GM23248 (cell line): ENCODE results near the gene XYLB. TPM values are rescaled to one million over a fixed set of nuclear protein-coding genes. Genes with fewer than 3 reads are reported as not detected.

Experiments used
- DNase-seq: peaks from one replicate; pipeline ENCODE4 v3.0.0-alpha.2; 2015
- H2AFZ ChIP-seq: fragments of 200-600 bp; sonication (generic); 2 replicates; pipeline ENCODE4 v1.6.1; 2016; ENCODE audit warnings: antibody characterized with exemption
- H3F3A ChIP-seq: fragments of 200-600 bp; sonication (generic); 2 replicates; pipeline ENCODE4 v1.6.1; 2016; ENCODE audit warnings: mild to moderate bottlenecking, antibody characterized with exemption, mixed run types; ENCODE audit not compliant: insufficient read depth
- H3K27ac ChIP-seq: fragments of 200-600 bp; sonication (generic); 2 replicates; pipeline ENCODE4 v1.5.1; 2016; ENCODE audit warnings: mild to moderate bottlenecking
- H3K27me3 ChIP-seq: fragments of 200-600 bp; sonication (generic); replicated peaks from 2 replicates; pipeline ENCODE4 v1.6.1; 2016; ENCODE audit warnings: mild to moderate bottlenecking; ENCODE audit not compliant: insufficient read depth
- H3K36me3 ChIP-seq: fragments of 200-600 bp; sonication (generic); 2 replicates; pipeline ENCODE4 v1.6.1; 2016; ENCODE audit warnings: low read depth, mild to moderate bottlenecking
- H3K4me1 ChIP-seq: fragments of 200-600 bp; sonication (generic); 2 replicates; pipeline ENCODE4 v1.6.1; 2016; ENCODE audit warnings: mild to moderate bottlenecking; ENCODE audit not compliant: insufficient read depth
- H3K4me2 ChIP-seq: fragments of 200-600 bp; sonication (generic); one replicate; pipeline ENCODE4 v1.6.1; 2016; ENCODE audit warnings: mild to moderate bottlenecking; ENCODE audit not compliant: unreplicated experiment
- H3K4me3 ChIP-seq: fragments of 200-600 bp; sonication (generic); 2 replicates; pipeline ENCODE4 v1.5.1; 2016; ENCODE audit warnings: mild to moderate bottlenecking
- H3K79me2 ChIP-seq: fragments of 200-600 bp; sonication (generic); 2 replicates; pipeline ENCODE4 v1.6.1; 2016; ENCODE audit warnings: mild to moderate bottlenecking; ENCODE audit not compliant: insufficient read depth
- H3K9ac ChIP-seq: fragments of 200-600 bp; sonication (generic); 2 replicates; pipeline ENCODE4 v1.6.1; 2016; ENCODE audit warnings: mild to moderate bottlenecking
- H3K9me2 ChIP-seq: fragments of 200-600 bp; sonication (generic); 2 replicates; pipeline ENCODE4 v1.6.1; 2016; ENCODE audit warnings: mixed run types, mild to moderate bottlenecking, moderate library complexity; ENCODE audit not compliant: insufficient read depth
- H3K9me3 ChIP-seq: fragments of 200-600 bp; sonication (generic); one replicate; pipeline ENCODE4 v1.6.1; 2017; ENCODE audit warnings: low read depth
- H4K20me1 ChIP-seq: fragments of 200-600 bp; sonication (generic); 2 replicates; pipeline ENCODE4 v1.6.0; 2016; ENCODE audit not compliant: insufficient read depth
- EZH2 ChIP-seq: fragments of 200-600 bp; sonication (generic); IDR thresholded peaks from 2 replicates; pipeline ENCODE4 v1.6.1; 2018; ENCODE audit warnings: antibody characterized with exemption, mild to moderate bottlenecking; ENCODE audit not compliant: insufficient read depth, poor library complexity, severe bottlenecking
- EZH2phosphoT487 ChIP-seq: fragments of 200-600 bp; sonication (generic); IDR thresholded peaks from 2 replicates; pipeline ENCODE4 v1.6.1; 2018; ENCODE audit warnings: antibody characterized with exemption, moderate library complexity, mild to moderate bottlenecking, low read depth; ENCODE audit not compliant: insufficient read depth
- WGBS, 2 experiments: methylation state at CpG; one replicate each; pipeline ENCODE4 v1.1.6; 2015 to 2017; ENCODE audit warnings: low lambda C conversion rate in 2 of 2, low coverage in 1 of 2; ENCODE audit errors: missing lambda C conversion rate in 2 of 2; 5-methylcytosine and 5-hydroxymethylcytosine counted together
- in situ Hi-C: fragments of 300-500 bp; cut with MboI; formaldehyde crosslinking; loops from 2 replicates; pipeline ENCODE4 v1.15.0; 2020
- polyA plus RNA-seq: library from polyadenylated mRNA; unstranded; fragments of >200 nt; fragmentation: Nextera tagmentation; extraction: Ambion mirVana; gene quantifications from 2 replicates; pipeline ENCODE4 v1.2.1, GENCODE V29; 2016
- total RNA-seq: library from RNA; depleted of rRNA; stranded (reverse); fragments of >200 nt; shearing (Covaris generic); gene quantifications from 2 replicates; pipeline ENCODE4 v1.2.3, GENCODE V29; 2014

Gene XYLB
- total and polyA plus RNA-seq, 2 experiments from 2014 or later = 4.1 to 5.4 TPM

- H3K79me2 ChIP-seq = no peaks in the 10 kb centered on the region
- WGBS, 2 experiments = 75 to 79% methylated on average over 5 of the region's 5 CpGs
- H3F3A ChIP-seq = no peaks in the 10 kb centered on the region
- H3K27me3 ChIP-seq = no peaks in the 10 kb centered on the region
- no peak overlapping the region for H3K27ac ChIP-seq
- no peaks in the 10 kb centered on the region for H3K36me3 ChIP-seq
- no peak overlapping the region for H3K9ac ChIP-seq
- H4K20me1 ChIP-seq = no peaks in the 10 kb centered on the region
- no peak for DNase-seq
- no peak overlapping the region for H2AFZ ChIP-seq
- no peak overlapping the region for H3K4me2 ChIP-seq
- in situ Hi-C loops = no loop called here
- TF ChIP-seq EZH2phosphoT487 (no peak), EZH2 (no peak)
- H3K9me3 ChIP-seq = no peaks in the 10 kb centered on the region
- H3K4me1 ChIP-seq = no peaks in the 10 kb centered on the region
- H3K9me2 ChIP-seq = no peaks in the 10 kb centered on the region
- H3K4me3 ChIP-seq = no peak overlapping the region
Observed at GRCh38 chr3:38306941-38307340, 39.6 kb upstream of the XYLB start.

- no peaks in the 10 kb centered on the region for H4K20me1 ChIP-seq
- H3K79me2 ChIP-seq = no peaks in the 10 kb centered on the region
- no peak overlapping the region for H2AFZ ChIP-seq
- H3K9me3 ChIP-seq = no peaks in the 10 kb centered on the region
- no peaks in the 10 kb centered on the region for H3F3A ChIP-seq
- H3K4me2 ChIP-seq = no peak overlapping the region
- TF ChIP-seq EZH2phosphoT487 = no peak
- H3K27me3 ChIP-seq = no peaks in the 10 kb centered on the region
- in situ Hi-C loops = no loop called here
- no peaks in the 10 kb centered on the region for H3K9me2 ChIP-seq
- no peaks in the 10 kb centered on the region for H3K4me1 ChIP-seq
- H3K9ac ChIP-seq = no peak overlapping the region
- no peak for DNase-seq
- no peaks in the 10 kb centered on the region for H3K36me3 ChIP-seq
- WGBS, 2 experiments = 93 to 96% methylated on average over 12 of the region's 12 CpGs
- H3K27ac ChIP-seq = no peak overlapping the region
- no peak overlapping the region for H3K4me3 ChIP-seq
Observed at GRCh38 chr3:38307599-38307998, 39.0 kb upstream of the XYLB start.

- H3K27ac ChIP-seq = no peak overlapping the region
- no peak overlapping the region for H3K9ac ChIP-seq
- in situ Hi-C loops = no loop called here
- H3K36me3 ChIP-seq = no peaks in the 10 kb centered on the region
- no peaks in the 10 kb centered on the region for H3K79me2 ChIP-seq
- 79 to 86% methylated on average over 9 of the region's 9 CpGs for WGBS, 2 experiments
- H3K9me3 ChIP-seq = no peaks in the 10 kb centered on the region
- H3K4me1 ChIP-seq = no peaks in the 10 kb centered on the region
- H3K4me3 ChIP-seq = no peak overlapping the region
- no peak overlapping the region for H3K4me2 ChIP-seq
- H4K20me1 ChIP-seq = no peaks in the 10 kb centered on the region
- DNase-seq = no peak
- no peak for TF ChIP-seq EZH2
- TF ChIP-seq EZH2phosphoT487 = no peak
- no peaks in the 10 kb centered on the region for H3F3A ChIP-seq
- H2AFZ ChIP-seq = no peak overlapping the region
- H3K9me2 ChIP-seq = no peaks in the 10 kb centered on the region
- no peaks in the 10 kb centered on the region for H3K27me3 ChIP-seq
Observed at GRCh38 chr3:38308456-38308855, 38.1 kb upstream of the XYLB start.

GRCh38 chr3:38311476-38311875 lies 35.1 kb upstream of the XYLB start:
- DNase-seq = no peak
- TF ChIP-seq EZH2phosphoT487 (no peak), EZH2 (no peak)
- Histone ChIP-seq H3K27me3 (no peaks in the 10 kb centered on the region), H3K4me1 (no peaks in the 10 kb centered on the region), H3K4me2 (no peak overlapping the region), H3K9me2 (no peaks in the 10 kb centered on the region), H3K4me3 (no peak overlapping the region), H3K79me2 (no peaks in the 10 kb centered on the region), H2AFZ (no peak overlapping the region), H4K20me1 (no peaks in the 10 kb centered on the region), H3K9ac (no peak overlapping the region), H3F3A (no peaks in the 10 kb centered on the region), H3K9me3 (no peaks in the 10 kb centered on the region), H3K36me3 (no peaks in the 10 kb centered on the region), H3K27ac (no peak overlapping the region)
- WGBS, 2 experiments = 74 to 79% methylated on average over 1 of the region's 1 CpG
- in situ Hi-C loops = no loop called here

- Histone ChIP-seq H3K4me3 (no peak overlapping the region), H3F3A (no peaks in the 10 kb centered on the region), H3K9me3 (no peaks in the 10 kb centered on the region), H3K4me1 (no peaks in the 10 kb centered on the region), H3K9ac (no peak overlapping the region), H3K27me3 (no peaks in the 10 kb centered on the region), H3K9me2 (no peaks in the 10 kb centered on the region), H3K79me2 (no peaks in the 10 kb centered on the region), H4K20me1 (no peaks in the 10 kb centered on the region), H3K4me2 (no peak overlapping the region), H2AFZ (no peak overlapping the region), H3K27ac (no peak overlapping the region), H3K36me3 (no peaks in the 10 kb centered on the region)
- DNase-seq = no peak
- in situ Hi-C loops = no loop called here
- TF ChIP-seq EZH2phosphoT487 (no peak), EZH2 (no peak)
- WGBS, 2 experiments = 46 to 55% methylated on average over 2 of the region's 2 CpGs
Observed at GRCh38 chr3:38311941-38312340, 34.6 kb upstream of the XYLB start.
